HepG2 (cell line): ENCODE measurements around the gene NEU1. TPM values are rescaled to one million over a fixed set of nuclear protein-coding genes. Genes with fewer than 3 reads are reported as not detected.
A peak's percentile ranks its signal among the peaks of the same experiment; 100 is the strongest.

Experiments used
- AHR ChIP-seq: IDR thresholded peaks from 2 replicates; pipeline ENCODE4 v1.6.1; 2018; ENCODE audit warnings: missing genetic modification reagents, missing compliant biosample characterization
- ARNT2 ChIP-seq: sonication (generic); formaldehyde crosslinking; IDR thresholded peaks from 2 replicates; pipeline ENCODE4 v1.8.0; 2022; ENCODE audit warnings: mild to moderate bottlenecking, low read depth, missing genetic modification reagents, moderate library complexity
- CHD2 ChIP-seq: IDR thresholded peaks from 2 replicates; pipeline ENCODE4 v1.6.1; 2011; ENCODE audit warnings: low read depth, low read length, improper control_type of control experiment
- HNF1A ChIP-seq, 2 experiments: sonication (generic) in 1 of 2; formaldehyde crosslinking in 1 of 2; IDR thresholded peaks; 2 replicates each; pipeline versions ENCODE4 v1.4.0 to v1.6.1; 2016 to 2020; ENCODE audit warnings: borderline replicate concordance in 1 of 2, low read depth in 1 of 2, mild to moderate bottlenecking in 1 of 2, missing genetic modification reagents in 1 of 2
- IRF2 ChIP-seq: IDR thresholded peaks from 2 replicates; pipeline ENCODE4 v1.6.1; 2018; ENCODE audit warnings: missing genetic modification reagents, missing compliant biosample characterization
- IRX3 ChIP-seq: sonication (generic); formaldehyde crosslinking; IDR thresholded peaks from 2 replicates; pipeline ENCODE4 v1.8.1; 2023; ENCODE audit warnings: mild to moderate bottlenecking, low read depth, missing genetic modification reagents, borderline replicate concordance
- MTA1 ChIP-seq: sonication (generic); formaldehyde crosslinking; IDR thresholded peaks from 2 replicates; pipeline ENCODE4 v1.4.0; 2020; ENCODE audit warnings: missing genetic modification reagents, mild to moderate bottlenecking, borderline replicate concordance
- YEATS4 ChIP-seq: sonication (generic); formaldehyde crosslinking; IDR thresholded peaks from 2 replicates; pipeline ENCODE4 v1.4.0; 2020; ENCODE audit warnings: missing genetic modification reagents, borderline replicate concordance
- ZNF276 ChIP-seq: sonication (generic); formaldehyde crosslinking; IDR thresholded peaks from 2 replicates; pipeline ENCODE4 v1.4.0; 2020; ENCODE audit warnings: mild to moderate bottlenecking, low read depth, missing genetic modification reagents
- ZNF282 ChIP-seq: fragments of 450-650 bp; IDR thresholded peaks from 2 replicates; pipeline ENCODE4 v1.6.1; 2018; ENCODE audit not compliant: partially characterized antibody
- ZNF331 ChIP-seq: sonication (generic); formaldehyde crosslinking; IDR thresholded peaks from 2 replicates; pipeline ENCODE4 v1.4.0; 2020; ENCODE audit warnings: missing genetic modification reagents
- ZNF619 ChIP-seq: sonication (generic); formaldehyde crosslinking; IDR thresholded peaks from 2 replicates; pipeline ENCODE4 v1.4.0; 2020; ENCODE audit warnings: mild to moderate bottlenecking, missing genetic modification reagents
- polyA plus RNA-seq, 8 experiments: library from polyadenylated mRNA; depleted of rRNA in 3 of 8; stranded (reverse) in 7 of 8; unstranded in 1 of 8; fragments of >200 nt; fragmentation: Illumina TruSeq in 4 of 8; extraction: Trizol in 4 of 8; gene quantifications; 2 replicates each; pipeline versions ENCODE4 v1.2.1 to v1.2.3, GENCODE V29; 2011 to 2016; ENCODE audit warnings: low read depth in 4 of 8, missing spikeins in 1 of 8, mixed read lengths in 1 of 8; ENCODE audit not compliant: insufficient read depth in 1 of 8
- total RNA-seq, 5 experiments: library from RNA; depleted of rRNA; stranded (reverse); fragments of >200 nt; fragmentation: Illumina TruSeq; extraction: Trizol; gene quantifications; 2 replicates each; pipeline ENCODE4 v1.2.3, GENCODE V29; 2016; ENCODE audit warnings: low read depth in 1 of 5
- TF ChIP-seq, protein P1 (sequence below): sonication (generic); formaldehyde crosslinking; IDR thresholded peaks from 2 replicates; pipeline ENCODE4 v1.9.0; 2021; ENCODE audit warnings: mild to moderate bottlenecking, missing genetic modification reagents

The NEU1 gene
- total and polyA plus RNA-seq, 2 of the 13 experiments (the other 11 are each of a cell fraction or from before 2014, with no cell fraction given) = 215 to 297 TPM

DNA sequence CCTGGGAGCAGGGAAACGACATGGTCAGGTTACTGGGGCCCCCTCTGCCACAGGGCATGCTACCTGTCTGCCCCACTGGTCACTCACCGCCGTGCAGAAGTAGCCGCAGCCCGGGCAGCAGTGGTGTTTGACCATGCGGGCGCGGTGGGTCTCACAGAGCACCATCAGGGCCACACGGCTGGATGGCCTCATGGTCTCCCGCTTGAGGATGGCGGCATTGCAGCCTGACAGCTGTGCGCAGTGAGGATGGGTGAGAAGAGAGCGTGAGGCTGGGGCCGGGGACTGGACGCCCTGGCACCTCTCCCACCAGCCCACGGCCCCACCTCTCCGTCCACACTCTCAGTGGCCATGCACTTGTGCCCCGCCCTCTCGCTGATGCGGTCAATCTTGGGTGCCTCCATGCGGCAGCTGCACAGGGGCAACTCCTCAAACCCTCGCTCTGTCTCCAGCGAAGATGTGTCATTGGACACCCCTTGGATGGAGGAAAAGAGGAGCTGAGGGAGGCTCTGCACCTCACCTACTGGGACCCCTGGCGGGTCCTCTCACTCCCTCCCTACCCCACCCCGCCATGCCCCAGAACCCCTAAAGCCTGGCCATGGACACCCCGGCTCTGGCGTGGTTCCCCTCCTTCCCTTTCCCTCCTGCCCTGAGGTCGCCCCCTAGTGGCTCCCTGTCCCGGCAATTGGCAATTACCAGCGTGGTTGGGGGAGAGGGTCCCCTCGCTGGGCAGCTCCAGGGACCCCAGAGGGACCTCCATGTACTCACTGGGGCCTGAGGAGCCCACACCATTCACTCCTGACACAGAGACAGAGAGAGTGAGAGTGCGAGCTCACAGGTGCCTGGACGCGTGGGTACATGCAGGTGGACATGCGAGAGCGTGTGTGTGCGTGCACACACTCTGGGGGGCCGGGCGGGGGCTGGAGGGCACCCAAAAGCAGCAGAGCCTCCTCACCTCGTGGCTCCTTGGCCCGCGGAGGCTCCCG lies 25.9 kb upstream of the NEU1 start (continued):
- TF ChIP-seq, protein P1, sequence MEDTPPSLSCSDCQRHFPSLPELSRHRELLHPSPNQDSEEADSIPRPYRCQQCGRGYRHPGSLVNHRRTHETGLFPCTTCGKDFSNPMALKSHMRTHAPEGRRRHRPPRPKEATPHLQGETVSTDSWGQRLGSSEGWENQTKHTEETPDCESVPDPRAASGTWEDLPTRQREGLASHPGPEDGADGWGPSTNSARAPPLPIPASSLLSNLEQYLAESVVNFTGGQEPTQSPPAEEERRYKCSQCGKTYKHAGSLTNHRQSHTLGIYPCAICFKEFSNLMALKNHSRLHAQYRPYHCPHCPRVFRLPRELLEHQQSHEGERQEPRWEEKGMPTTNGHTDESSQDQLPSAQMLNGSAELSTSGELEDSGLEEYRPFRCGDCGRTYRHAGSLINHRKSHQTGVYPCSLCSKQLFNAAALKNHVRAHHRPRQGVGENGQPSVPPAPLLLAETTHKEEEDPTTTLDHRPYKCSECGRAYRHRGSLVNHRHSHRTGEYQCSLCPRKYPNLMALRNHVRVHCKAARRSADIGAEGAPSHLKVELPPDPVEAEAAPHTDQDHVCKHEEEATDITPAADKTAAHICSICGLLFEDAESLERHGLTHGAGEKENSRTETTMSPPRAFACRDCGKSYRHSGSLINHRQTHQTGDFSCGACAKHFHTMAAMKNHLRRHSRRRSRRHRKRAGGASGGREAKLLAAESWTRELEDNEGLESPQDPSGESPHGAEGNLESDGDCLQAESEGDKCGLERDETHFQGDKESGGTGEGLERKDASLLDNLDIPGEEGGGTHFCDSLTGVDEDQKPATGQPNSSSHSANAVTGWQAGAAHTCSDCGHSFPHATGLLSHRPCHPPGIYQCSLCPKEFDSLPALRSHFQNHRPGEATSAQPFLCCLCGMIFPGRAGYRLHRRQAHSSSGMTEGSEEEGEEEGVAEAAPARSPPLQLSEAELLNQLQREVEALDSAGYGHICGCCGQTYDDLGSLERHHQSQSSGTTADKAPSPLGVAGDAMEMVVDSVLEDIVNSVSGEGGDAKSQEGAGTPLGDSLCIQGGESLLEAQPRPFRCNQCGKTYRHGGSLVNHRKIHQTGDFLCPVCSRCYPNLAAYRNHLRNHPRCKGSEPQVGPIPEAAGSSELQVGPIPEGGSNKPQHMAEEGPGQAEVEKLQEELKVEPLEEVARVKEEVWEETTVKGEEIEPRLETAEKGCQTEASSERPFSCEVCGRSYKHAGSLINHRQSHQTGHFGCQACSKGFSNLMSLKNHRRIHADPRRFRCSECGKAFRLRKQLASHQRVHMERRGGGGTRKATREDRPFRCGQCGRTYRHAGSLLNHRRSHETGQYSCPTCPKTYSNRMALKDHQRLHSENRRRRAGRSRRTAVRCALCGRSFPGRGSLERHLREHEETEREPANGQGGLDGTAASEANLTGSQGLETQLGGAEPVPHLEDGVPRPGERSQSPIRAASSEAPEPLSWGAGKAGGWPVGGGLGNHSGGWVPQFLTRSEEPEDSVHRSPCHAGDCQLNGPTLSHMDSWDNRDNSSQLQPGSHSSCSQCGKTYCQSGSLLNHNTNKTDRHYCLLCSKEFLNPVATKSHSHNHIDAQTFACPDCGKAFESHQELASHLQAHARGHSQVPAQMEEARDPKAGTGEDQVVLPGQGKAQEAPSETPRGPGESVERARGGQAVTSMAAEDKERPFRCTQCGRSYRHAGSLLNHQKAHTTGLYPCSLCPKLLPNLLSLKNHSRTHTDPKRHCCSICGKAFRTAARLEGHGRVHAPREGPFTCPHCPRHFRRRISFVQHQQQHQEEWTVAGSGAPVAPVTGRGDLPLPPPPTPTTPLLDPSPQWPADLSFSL = no peak
- TF ChIP-seq IRF2 (CRISPR knock-in tag) (no peak), ZNF282 (no peak), MTA1 (CRISPR knock-in tag) (no peak), ZNF619 (CRISPR knock-in tag) (0 out of 2 replicates have a peak, but pooled peaks have one; percentile 10), AHR (CRISPR knock-in tag) (no peak), IRX3 (no peak), ZNF331 (CRISPR knock-in tag) (no peak), ZNF276 (CRISPR knock-in tag) (no peak), CHD2 (no peak), ARNT2 (CRISPR knock-in tag) (no peak), HNF1A (IDR thresholded peaks at IDR 0.05; ENCODE audit: low read depth) (no peak), HNF1A (CRISPR knock-in tag; IDR thresholded peaks at IDR 0.05; ENCODE audit: borderline replicate concordance) (no peak), YEATS4 (CRISPR knock-in tag) (no peak)
